ENCODE data around the gene NSUN5.
"Not testable (repeated sequence)": the region's sequence is repeated elsewhere in the genome, so short reads cannot be mapped to it uniquely, and the experiment has no call there.

NSUN5 gene

DNA sequence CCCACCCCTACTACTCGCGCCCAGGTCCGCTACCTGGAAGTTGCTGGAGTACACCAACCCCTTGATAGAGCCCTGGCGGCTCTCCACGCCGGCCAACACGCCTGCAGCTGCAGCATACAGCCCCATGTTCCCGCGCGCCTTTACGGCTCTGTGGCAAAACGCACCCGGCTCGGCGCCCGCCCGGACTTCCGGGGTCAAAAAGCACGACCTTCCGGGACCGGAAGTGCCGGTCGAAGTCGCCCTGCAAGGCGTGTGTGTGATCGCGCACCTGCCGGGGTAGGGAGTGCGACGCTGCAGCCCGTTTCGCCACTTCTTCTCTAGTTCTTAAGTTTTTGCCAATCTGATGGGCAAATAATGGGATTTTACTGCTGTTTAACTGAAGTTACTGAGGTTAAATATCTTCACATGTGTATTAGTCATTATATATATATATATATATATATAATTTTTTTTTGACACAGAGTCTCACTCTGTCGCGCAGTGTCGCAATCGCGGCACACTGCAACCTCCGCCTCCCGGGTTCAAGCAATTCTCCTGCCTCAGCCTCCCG is at the start of gene NSUN5:
TSS of gene NSUN5 (minus strand) at position 162 of the 550 bp plus-strand sequence. CDS start at position 126, 36 bp downstream.
- DNase-seq, result peak; percentile 90

DNA sequence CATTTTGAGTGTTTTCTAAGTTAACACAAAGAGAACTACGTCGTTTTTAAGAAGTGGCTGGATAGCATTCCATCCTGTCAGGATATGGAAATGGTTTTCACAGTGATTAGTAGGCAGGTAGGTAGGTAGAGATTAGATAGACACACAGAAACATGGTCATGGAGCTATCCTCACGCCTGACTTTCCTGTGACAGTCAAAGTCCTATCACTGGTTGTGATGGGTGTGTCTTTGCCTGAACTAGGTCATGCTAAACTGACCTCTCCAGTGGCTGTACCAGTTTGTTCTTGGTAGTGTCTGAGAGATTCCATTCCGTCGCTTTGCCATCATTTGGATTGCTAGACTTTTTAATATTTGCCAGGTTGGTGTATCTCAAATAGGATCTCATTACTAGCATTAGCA is 47.5 kb upstream of the NSUN5 start:
- no peak for DNase-seq

- no peak for DNase-seq
These were observed 46.2 kb upstream of the NSUN5 start for GRCh38 chr7:73354821-73355220.

- no peak for DNase-seq
These were observed 45.6 kb upstream of the NSUN5 start for GRCh38 chr7:73354196-73354595.

DNA sequence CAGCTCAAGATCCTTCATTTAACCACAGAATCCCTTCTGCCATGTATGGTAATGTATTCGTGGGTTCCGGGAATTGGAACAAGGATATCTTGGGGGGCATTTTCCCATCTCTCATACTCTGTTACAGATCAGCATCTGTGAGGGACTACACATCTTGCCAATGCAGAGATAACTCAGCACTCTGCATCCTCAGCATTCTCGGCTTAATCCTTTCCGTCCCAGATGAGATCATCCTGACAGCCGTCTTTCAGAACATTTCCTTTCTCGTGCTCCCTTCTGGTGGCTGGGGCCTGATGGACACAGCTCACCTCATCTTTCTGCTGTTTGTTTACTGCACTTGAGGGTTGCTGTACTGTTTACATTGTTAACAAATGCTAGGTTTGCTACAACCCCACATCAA is 44.6 kb upstream of the NSUN5 start:
- DNase-seq, result no peak

DNA sequence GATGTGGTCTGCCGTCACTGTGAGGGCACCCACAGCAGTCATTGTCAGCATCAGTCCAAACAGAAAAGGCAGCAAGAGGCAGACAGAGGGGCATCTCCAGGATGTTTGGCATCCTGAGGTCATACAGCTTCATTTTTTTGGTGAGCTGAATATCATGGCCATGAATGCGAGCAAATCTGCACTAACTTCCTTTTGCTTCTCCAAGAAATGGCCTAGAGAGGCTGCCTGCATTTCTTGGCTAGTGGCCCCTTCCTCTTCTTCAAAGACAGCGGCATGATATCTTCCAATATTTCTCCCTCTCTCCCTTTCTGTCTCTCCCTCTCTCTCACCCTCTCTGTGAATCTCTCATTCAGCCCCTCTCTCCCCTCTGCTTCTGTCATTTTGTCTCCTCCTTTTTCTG is 44.2 kb upstream of the NSUN5 start:
- no peak for DNase-seq

GRCh38 chr7:73351447-73352167 is 43.0 kb upstream of the NSUN5 start:
- no peak for DNase-seq

DNA sequence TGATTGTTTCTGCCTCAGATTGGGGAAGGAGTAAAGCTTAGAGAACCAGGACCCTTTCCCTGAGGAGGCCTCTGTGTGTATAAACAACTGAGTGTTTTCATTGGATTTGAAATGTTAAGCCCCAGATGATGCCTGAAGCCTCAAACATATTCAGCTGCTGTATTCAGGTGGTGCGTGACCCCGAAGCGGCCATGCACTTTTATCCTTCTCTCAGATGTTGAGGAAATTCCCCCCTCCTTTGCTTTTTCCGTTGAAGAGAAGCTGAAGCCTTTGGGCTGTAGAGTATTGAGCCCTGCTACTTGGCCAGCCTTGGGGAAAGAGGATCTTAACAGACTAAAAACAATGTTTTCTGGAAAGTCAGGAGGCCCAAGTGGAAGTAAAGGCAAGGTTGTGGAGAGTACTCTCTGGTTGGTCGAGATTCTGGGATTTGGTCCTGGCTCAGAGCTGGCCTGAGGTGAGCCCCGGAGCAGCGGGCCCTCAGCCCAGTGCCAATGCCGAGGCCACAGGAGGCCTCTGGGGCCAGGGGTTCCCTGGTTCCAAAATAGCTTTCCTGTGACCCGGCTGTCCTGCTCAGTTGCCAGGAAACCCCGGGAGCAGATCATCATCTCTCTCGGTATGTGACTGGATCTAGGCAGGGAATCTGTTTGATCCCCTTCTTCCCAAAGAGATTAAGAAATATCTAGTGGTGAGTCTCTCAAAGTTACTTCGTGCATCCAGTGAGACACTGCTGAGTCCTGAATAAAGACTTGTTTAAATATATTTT is 41.9 kb upstream of the NSUN5 start:
- DNase-seq, result no peak

DNA sequence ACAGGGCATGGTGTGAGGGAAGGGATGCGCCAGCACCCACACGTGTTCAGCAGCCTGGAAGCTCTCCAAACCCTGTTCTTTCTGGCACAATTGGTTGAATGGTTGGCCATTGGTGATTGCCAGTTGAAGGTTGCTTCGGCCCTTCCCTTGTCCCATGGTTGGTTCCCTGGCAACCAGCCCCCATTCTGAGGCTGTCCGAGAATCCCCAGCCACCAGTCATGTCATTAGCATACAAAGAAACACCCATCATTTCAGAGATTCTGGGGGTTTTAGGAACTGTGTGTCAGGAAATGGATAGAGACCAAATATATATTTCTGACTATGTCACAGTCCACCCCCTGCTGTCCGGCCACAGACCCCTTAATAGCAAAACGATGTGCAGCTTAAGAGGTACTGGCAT is 41.1 kb upstream of the NSUN5 start:
- no peak for DNase-seq

GRCh38 chr7:73345951-73346350 is 37.3 kb upstream of the NSUN5 start:
- DNase-seq, result no peak

DNA sequence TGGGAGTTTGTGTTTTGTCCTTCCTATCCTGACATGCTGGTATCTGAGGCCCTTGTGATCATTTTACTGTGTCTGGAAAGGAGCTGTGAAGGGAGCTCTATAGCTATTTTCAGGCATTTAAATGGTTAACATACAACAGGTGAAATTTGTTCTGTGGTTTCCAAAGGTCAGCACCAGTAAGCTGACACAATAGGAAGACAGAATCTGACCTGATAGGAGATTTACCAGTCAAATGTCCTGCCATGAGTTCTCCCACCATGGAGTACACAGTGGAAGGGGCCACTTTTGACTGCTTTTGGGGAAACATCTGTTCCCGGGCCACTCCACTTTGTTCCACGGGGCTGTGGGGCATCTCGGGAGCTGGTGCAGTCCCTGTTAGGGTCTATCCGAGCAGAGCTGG is 36.9 kb upstream of the NSUN5 start:
- DNase-seq, result no peak

DNA sequence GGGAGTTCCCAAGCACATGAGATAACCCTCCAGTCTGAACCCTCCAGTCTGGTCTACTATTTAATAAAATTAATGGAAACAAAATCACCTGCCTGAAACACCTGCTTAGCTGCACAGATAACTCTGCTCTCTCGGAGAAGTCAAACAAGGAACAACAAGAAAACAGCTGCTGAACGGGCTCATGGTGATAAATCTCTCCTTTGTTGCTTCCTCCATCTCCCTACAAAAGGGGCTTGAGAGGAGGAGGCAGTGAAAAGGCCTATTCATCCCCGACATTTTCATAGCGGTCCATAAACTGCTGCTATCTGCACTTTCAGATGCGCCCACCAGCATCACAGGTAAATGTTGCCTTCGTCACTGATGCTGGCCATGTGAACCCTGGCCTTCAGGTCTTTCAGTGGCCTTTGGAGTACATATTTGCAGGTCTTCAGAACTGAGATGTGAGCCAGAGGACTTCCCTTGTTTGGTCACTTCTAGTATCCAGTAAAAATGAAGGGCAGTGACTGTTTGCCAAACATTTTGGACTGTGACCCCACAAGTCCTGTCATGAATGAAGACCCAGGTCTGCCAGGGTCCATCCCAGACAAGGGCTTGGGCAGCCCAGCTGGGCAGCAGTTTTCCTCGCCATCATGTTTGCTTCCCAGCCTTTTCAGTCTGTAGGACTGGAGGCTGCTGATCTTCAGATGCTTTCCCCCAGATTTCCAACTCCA is 35.2 kb upstream of the NSUN5 start:
- no peak for DNase-seq

DNA sequence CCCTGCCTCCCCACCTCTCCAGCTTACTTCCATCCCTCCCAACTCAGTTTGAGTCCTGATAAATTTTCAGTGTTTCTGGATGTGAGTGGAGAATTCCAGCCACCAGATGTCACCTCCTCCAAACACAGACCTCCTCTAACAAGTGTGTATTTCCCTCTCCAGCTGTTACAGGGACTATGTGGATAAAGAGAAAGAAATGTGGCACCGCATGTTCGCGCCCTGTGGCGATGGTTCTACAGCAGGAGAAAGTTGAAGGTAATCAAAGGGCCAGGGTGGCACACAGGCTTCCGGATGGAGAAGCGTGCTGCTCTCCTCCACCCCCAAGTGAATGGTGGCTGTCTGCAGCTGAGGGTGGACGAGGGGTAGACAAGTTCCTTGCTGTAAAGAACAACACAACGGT is 34.0 kb upstream of the NSUN5 start:
- DNase-seq, result no peak

- no peak for DNase-seq
These were observed 33.3 kb upstream of the NSUN5 start for GRCh38 chr7:73341877-73342276.

GRCh38 chr7:73340514-73340913 is 31.9 kb upstream of the NSUN5 start:
- no peak for DNase-seq

GRCh38 chr7:73338321-73338720 is 29.7 kb upstream of the NSUN5 start:
- no peak for DNase-seq

DNA sequence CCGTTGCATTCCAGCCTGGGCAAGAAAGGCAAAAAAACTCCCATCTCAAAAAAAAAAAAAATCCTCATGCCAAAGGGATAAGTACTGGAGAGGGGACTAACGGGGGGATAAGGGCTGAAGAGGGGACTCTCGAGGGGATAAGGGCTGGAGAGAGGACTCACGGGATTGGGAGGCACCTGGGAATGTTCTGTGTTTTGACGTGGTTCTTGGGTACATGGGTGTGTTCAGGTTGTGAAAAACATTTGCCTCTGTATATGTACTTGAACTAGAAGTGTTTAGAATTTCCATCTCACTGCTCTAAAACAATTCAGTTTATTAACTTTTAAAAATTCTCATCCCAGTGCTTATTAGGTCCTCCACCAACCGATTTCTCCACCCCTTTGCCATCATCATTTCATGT is 23.8 kb upstream of the NSUN5 start:
- DNase-seq, result no peak

DNA sequence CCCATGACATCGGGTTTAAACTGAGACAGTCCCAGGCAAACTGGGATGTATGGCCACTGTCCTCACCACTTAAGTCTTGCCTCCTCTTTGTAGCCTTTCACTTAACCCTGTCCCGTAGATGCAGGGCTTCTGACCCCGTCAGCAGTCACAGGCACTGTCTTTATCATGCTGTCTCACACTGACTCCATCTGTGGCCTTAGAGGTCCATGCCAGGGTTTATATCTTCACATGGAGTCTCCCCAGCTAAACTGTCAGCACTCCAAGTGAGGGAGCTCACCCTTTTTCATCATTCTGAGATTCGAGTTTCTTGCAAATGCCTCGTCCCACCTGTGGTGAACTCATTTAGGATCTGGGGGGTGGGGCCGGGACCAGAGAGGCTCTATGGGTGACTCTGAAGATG is 22.1 kb upstream of the NSUN5 start:
- DNase-seq, result no peak

- DNase-seq, result no peak
These were observed 21.4 kb upstream of the NSUN5 start for GRCh38 chr7:73329861-73330581.

DNA sequence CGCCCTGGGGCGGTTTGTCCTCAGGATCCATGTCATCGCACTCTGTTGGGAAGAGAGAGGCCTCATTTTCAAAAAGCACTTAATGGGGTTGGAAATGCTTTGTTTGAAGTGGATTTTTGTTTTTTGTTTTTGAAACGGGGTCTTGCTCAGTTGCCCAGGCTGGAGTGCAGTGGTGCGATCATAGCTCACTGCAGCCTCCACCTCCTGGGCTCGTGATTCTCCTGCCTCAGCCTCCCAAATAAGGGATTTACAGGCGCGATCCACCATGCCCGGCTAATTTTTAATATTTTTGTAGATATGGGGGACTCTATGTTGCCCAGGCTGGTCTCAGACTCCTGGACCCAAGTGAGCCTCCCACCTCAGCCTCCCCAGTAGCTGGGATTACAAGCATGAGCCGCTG is 20.1 kb upstream of the NSUN5 start:
- DNase-seq, result no peak

DNA sequence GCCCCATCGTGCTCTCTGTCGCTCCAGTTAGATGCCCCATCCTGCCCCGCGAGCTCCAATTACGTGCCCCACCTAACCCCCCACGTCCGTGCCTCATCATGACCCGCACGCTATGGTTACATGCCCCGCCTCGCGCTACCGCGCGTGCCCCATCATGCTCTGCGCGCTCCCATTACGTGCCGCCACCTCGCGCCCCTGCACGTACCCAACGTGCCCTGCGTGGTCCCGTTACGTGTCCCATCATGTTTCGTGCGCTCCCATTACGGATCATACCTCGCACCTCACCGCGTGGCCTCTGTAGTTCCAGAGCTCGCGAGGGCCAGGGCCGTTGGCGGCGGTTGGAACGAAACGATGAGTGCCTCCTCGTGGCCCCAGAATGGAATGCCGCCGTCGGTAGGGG is 19.3 kb upstream of the NSUN5 start, which contains the start of the genes FKBP6 and TRIM50:
TSS of gene FKBP6 (plus strand) at position 240 of the 400 bp plus-strand sequence. CDS start 268 bp downstream, outside the sequence.
TSS of gene TRIM50 (minus strand) at position 161 of the 400 bp plus-strand sequence. CDS start 3,295 bp downstream, outside the sequence.
- DNase-seq, result not testable (repeated sequence)

- not testable (repeated sequence) for DNase-seq
These were observed 18.8 kb upstream of the NSUN5 start for GRCh38 chr7:73327449-73327848.

DNA sequence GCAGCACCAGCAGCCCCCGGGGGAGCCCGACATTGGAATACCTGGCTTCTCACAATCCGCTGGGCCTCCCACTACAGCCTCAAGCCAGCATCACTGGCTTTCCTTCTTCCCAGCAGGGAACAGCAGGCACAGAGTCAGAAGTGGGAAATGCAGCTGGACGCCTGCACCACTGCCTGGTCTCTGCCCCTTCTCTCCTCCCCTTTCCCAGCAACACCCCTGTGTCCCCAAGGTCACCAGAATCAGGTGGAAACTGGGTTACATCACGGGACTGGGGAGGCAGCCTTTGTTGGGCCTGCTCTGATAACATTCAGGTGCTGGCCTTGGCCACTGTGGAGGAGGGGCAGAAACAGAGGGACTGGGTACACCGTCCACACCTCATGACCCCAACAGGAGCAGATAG is 16.8 kb upstream of the NSUN5 start:
- not testable (repeated sequence) for DNase-seq
